GM21528 (cell line): Measurements from ENCODE around the gene ERGIC2.

Experiments used
- ATAC-seq: cut with Tn5 transposase; IDR thresholded peaks from one replicate; pipeline ENCODE4 v1.9.1; 2021; ENCODE audit warnings: mild to moderate bottlenecking, moderate library complexity; ENCODE audit not compliant: unreplicated experiment, low FRiP score

Gene ERGIC2

GRCh38 chr12:29376118-29376517 lies 4.9 kb downstream of the ERGIC2 start:
- no peak for ATAC-seq

GRCh38 chr12:29374913-29375312 lies 6.1 kb downstream of the ERGIC2 start:
- no peak for ATAC-seq

- no peak for ATAC-seq
Observed at GRCh38 chr12:29374012-29374411, 7.0 kb downstream of the ERGIC2 start.

GRCh38 chr12:29365091-29365490 lies 15.9 kb downstream of the ERGIC2 start:
- ATAC-seq: no peak

- no peak for ATAC-seq
Observed at GRCh38 chr12:29354954-29355353, 26.0 kb downstream of the ERGIC2 start.

GRCh38 chr12:29350080-29350479 lies 30.9 kb downstream of the ERGIC2 start:
- no peak for ATAC-seq

- ATAC-seq: no peak
Observed at GRCh38 chr12:29346769-29347421, 34.1 kb downstream of the ERGIC2 start.

GRCh38 chr12:29343022-29343799 lies 37.8 kb downstream of the ERGIC2 start:
- ATAC-seq: no peak

- no peak for ATAC-seq
Observed at GRCh38 chr12:29337325-29337724, 43.6 kb downstream of the ERGIC2 start.

GRCh38 chr12:29334937-29335336 lies 46.0 kb downstream of the ERGIC2 start:
- no peak for ATAC-seq

- no peak for ATAC-seq
Observed at GRCh38 chr12:29333178-29333577, 47.8 kb downstream of the ERGIC2 start.

GRCh38 chr12:29329411-29329810 lies 51.6 kb downstream of the ERGIC2 start:
- ATAC-seq: no peak

GRCh38 chr12:29322157-29322556 lies 58.8 kb downstream of the ERGIC2 start:
- ATAC-seq: no peak

- ATAC-seq: no peak
Observed at GRCh38 chr12:29320295-29321085, 60.5 kb downstream of the ERGIC2 start.

GRCh38 chr12:29317556-29318363 lies 63.2 kb downstream of the ERGIC2 start:
- peak; percentile 98 for ATAC-seq

- ATAC-seq: no peak
Observed at GRCh38 chr12:29316752-29317151, 64.2 kb downstream of the ERGIC2 start.

GRCh38 chr12:29314416-29314815 lies 66.6 kb downstream of the ERGIC2 start:
- no peak for ATAC-seq

- no peak for ATAC-seq
Observed at GRCh38 chr12:29310899-29311298, 70.1 kb downstream of the ERGIC2 start.

- ATAC-seq: no peak
Observed at GRCh38 chr12:29309320-29309902, 71.6 kb downstream of the ERGIC2 start.

GRCh38 chr12:29306682-29307081 lies 74.3 kb downstream of the ERGIC2 start:
- ATAC-seq: no peak
